Activated B cell treated with CpG ODN at 0.5 μM for 24 hours (primary cell): ENCODE measurements around the gene TOMM70. TPM values are rescaled to one million over a fixed set of nuclear protein-coding genes. Genes with fewer than 3 reads are reported as not detected.
A peak's percentile ranks its signal among the peaks of the same experiment; 100 is the strongest.

Source experiments
- ATAC-seq: fragments of 200-7000 bp; cut with Tn5 transposase; one replicate; pipeline ENCODE4 v1.10.0; 2021; ENCODE audit warnings: low read depth, mild to moderate bottlenecking, moderate library complexity
- CTCF ChIA-PET: fragments of 350-600 bp; sonication (Branson Sonifier 250); formaldehyde crosslinking; loops from one replicate; lab custom pipeline; 2021; ENCODE audit warnings: antibody characterized with exemption; lab: Charles Lee
- POLR2A ChIA-PET: fragments of 350-600 bp; sonication (Branson Sonifier 250); formaldehyde crosslinking; loops from one replicate; lab custom pipeline; 2021; ENCODE audit warnings: antibody characterized with exemption; lab: Charles Lee
- DNase-seq: peaks from one replicate; pipeline ENCODE4 v3.0.0; 2022
- H3K27ac Mint-ChIP-seq: one replicate; pipeline ENCODE4 v1.8.0; 2020; ENCODE audit warnings: mixed read lengths
- H3K27me3 Mint-ChIP-seq: one replicate; pipeline ENCODE4 v1.8.0; 2021; ENCODE audit warnings: mixed read lengths
- H3K36me3 Mint-ChIP-seq: one replicate; pipeline ENCODE4 v1.8.0; 2021; ENCODE audit warnings: low read depth, mixed read lengths
- H3K4me1 Mint-ChIP-seq: one replicate; pipeline ENCODE4 v1.8.0; 2021; ENCODE audit warnings: mixed read lengths
- H3K4me3 Mint-ChIP-seq: one replicate; pipeline ENCODE4 v1.8.0; 2020; ENCODE audit warnings: mild to moderate bottlenecking, mixed read lengths
- H3K9me3 Mint-ChIP-seq: one replicate; pipeline ENCODE4 v1.8.0; 2020; ENCODE audit warnings: mixed read lengths
- intact Hi-C: fragments of 100-400 bp; cut with micrococcal nuclease; formaldehyde crosslinking; loops from one replicate; pipeline ENCODE4 v1.15.1; 2024
- total RNA-seq: library from RNA; stranded (reverse); gene quantifications from 2 replicates; pipeline ENCODE4 v1.2.3, GENCODE V29; 2022
- TF ChIP-seq, protein P1 (sequence below): fragments of 200-600 bp; IDR thresholded peaks from one replicate; pipeline ENCODE4 v1.8.0; 2022; ENCODE audit warnings: antibody characterized with exemption, mild to moderate bottlenecking

The TOMM70 gene
- total RNA-seq, 1 donor from 2014 or later, result 37.3 TPM

- Mint-ChIP-seq H3K4me1 (peaks cover 19% of the 10 kb centered on the region), H3K4me3 (peak overlapping the region; percentile 91), H3K27ac (peak overlapping the region; percentile 92), H3K27me3 (no peaks in the 10 kb centered on the region), H3K36me3 (peaks cover 18% of the 10 kb centered on the region), H3K9me3 (no peaks in the 10 kb centered on the region)
- POLR2A ChIA-PET, result interaction anchor here (0.9 to 2.3 kb wide), 5 partner anchors 19 to 375 kb away, joined by 3 to 25 read pairs (median 5); partner anchors contain the start of genes LNP1, TBC1D23 and TOMM70
- intact Hi-C loops, result loop anchor here (1.0 to 10.0 kb wide), 2 partner anchors 19 to 1339 kb away; partner anchors contain the start of gene ZBTB11
- DNase-seq (peak; percentile 25), ATAC-seq (peak; percentile 45)
- TF ChIP-seq, protein P1, sequence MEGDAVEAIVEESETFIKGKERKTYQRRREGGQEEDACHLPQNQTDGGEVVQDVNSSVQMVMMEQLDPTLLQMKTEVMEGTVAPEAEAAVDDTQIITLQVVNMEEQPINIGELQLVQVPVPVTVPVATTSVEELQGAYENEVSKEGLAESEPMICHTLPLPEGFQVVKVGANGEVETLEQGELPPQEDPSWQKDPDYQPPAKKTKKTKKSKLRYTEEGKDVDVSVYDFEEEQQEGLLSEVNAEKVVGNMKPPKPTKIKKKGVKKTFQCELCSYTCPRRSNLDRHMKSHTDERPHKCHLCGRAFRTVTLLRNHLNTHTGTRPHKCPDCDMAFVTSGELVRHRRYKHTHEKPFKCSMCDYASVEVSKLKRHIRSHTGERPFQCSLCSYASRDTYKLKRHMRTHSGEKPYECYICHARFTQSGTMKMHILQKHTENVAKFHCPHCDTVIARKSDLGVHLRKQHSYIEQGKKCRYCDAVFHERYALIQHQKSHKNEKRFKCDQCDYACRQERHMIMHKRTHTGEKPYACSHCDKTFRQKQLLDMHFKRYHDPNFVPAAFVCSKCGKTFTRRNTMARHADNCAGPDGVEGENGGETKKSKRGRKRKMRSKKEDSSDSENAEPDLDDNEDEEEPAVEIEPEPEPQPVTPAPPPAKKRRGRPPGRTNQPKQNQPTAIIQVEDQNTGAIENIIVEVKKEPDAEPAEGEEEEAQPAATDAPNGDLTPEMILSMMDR, result no peak
- CTCF ChIA-PET, result interaction anchor here (0.6 to 1.7 kb wide), 4 partner anchors 18 to 504 kb away, joined by 3 to 5 read pairs (median 3); no protein-coding TSS in a partner anchor
These were observed 65.5 kb downstream of the TOMM70 start for GRCh38 chr3:100335434-100335833.

DNA sequence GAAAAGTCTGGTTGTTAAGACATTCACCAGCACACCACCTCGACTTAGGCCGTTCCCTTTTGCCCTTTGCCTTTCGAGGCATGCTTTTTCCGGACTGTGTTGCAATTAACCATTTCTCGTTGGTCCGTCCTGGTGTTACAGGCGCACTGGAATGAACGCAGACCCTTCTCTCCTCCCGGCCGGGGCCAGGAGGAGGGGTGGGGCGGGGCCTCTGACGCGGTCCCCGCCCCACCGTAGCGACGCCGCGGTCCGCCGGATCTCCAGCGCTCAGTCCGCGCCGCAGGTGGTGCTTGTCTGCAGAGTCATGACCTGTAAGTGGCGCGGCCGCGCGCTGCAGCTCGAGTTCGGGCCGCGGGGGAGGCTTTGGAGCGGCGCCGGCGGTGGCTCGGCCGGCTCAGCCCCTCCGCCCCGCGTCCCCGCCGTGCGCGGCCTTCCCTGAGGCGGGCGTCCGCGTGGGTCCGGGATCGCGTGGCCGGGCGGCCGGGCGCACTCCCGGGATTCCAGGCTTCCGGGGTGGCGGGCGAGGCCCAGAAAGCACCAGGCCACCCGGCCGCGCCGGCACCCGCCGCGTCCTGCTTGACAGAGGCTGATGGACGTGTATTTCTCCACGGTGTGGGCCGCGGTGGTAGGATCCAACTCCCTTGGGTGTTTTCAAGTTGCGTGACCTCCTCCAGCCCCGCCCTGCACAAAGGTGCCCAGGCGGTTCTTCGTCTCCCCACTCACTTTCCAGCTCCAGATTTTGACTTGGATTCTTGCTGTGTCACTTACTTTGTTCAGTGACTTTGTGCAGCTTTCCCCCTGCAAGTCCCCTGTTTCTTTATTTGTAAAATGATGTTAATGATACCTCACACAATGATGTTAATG, 66.2 kb downstream of the TOMM70 start, which contains the start of gene NIT2:
Gene NIT2 (plus strand): TSS at position 270 of the 864 bp plus-strand sequence. CDS start 35 bp downstream, at position 305.
- ChIA-PET POLR2A (interaction anchor here (0.7 to 2.3 kb wide), 6 partner anchors 18 to 376 kb away, joined by 3 to 25 read pairs (median 5); partner anchors contain the start of genes LNP1, TBC1D23 and TOMM70), CTCF (interaction anchor here (0.9 to 1.7 kb wide), 2 partner anchors 18 to 503 kb away, joined by 3 to 5 read pairs; no protein-coding TSS in a partner anchor)
- intact Hi-C loops, result loop anchor here (1.0 to 10.0 kb wide), 8 partner anchors 18 to 1340 kb away; partner anchors contain the start of genes CMSS1, LNP1, PCNP and TBC1D23
- ATAC-seq (peak; percentile 96), DNase-seq (peak; percentile 72)
- Mint-ChIP-seq H3K4me1 (peaks cover 19% of the 10 kb centered on the region), H3K36me3 (peaks cover 14% of the 10 kb centered on the region), H3K27me3 (no peaks in the 10 kb centered on the region), H3K4me3 (peak within 1 kb of the TSS; percentile 91), H3K27ac (peak within 1 kb of the TSS; percentile 92), H3K9me3 (no peaks in the 10 kb centered on the region)
- TF ChIP-seq, protein P1, result no peak

- no peaks in the 10 kb centered on the region for H3K9me3 Mint-ChIP-seq
- peaks cover 19% of the 10 kb centered on the region for H3K4me1 Mint-ChIP-seq
- POLR2A ChIA-PET, result interaction anchor here (2.1 to 2.3 kb wide), 2 partner anchors 67 to 73 kb away, joined by 12 to 25 read pairs; partner anchors contain the start of genes LNP1, TBC1D23 and TOMM70
- H3K36me3 Mint-ChIP-seq, result peaks cover 7% of the 10 kb centered on the region
- H3K27ac Mint-ChIP-seq, result peak overlapping the region; percentile 84
- no peaks in the 10 kb centered on the region for H3K27me3 Mint-ChIP-seq
- ATAC-seq, result no peak
- DNase-seq, result no peak
- TF ChIP-seq, protein P1, result no peak
- intact Hi-C loops, result loop anchor here (1.0 to 10.0 kb wide), 7 partner anchors 67 to 1341 kb away; partner anchors contain the start of genes CMSS1, LNP1, PCNP and TBC1D23
- CTCF ChIA-PET, result interaction anchor here (1.7 kb wide), 1 partner anchor 503 kb away, joined by 5 read pairs; no protein-coding TSS in a partner anchor
- H3K4me3 Mint-ChIP-seq, result peak overlapping the region; percentile 84
These were observed 66.9 kb downstream of the TOMM70 start for GRCh38 chr3:100333970-100334487.

DNA sequence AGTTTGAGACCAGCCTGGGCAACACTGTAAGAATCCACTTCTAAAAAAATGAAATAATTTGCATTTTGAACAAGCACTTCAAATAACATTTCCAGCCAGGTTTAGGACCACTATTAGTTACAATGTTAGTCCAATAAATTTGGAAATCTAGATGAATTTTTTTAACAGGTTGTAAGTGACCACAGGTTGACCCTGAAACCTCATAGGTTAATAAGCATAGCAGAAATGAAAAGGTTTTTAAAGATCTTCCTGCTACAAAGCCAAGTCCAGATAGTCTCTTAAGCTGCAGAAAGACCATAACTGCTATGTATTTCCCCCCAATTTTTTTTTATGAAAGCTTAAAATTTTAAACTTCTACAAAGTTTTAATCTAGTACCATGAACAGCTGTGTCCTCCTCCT, 67.8 kb downstream of the TOMM70 start:
- H3K27ac Mint-ChIP-seq, result no peak overlapping the region
- POLR2A ChIA-PET, result no interaction called here
- ATAC-seq, result no peak

More for the DNA sequence above, 67.8 kb downstream of the TOMM70 start:
- Mint-ChIP-seq H3K4me1 (peaks cover 19% of the 10 kb centered on the region), H3K27me3 (no peaks in the 10 kb centered on the region), H3K9me3 (no peaks in the 10 kb centered on the region), H3K36me3 (peaks cover 5% of the 10 kb centered on the region), H3K4me3 (no peak overlapping the region)
- no peak for DNase-seq
- intact Hi-C loops, result loop anchor here (5.0 to 10.0 kb wide), 2 partner anchors 159 to 1342 kb away; partner anchors contain the start of genes TMEM45A and ZBTB11
- TF ChIP-seq, protein P1, result no peak
- CTCF ChIA-PET, result interaction anchor here (1.3 kb wide), 1 partner anchor 16 kb away, joined by 3 read pairs; no protein-coding TSS in a partner anchor
